H9 (cell line): Measurements from ENCODE around the gene DOCK9. TPM values are rescaled to one million over a fixed set of nuclear protein-coding genes. Genes with fewer than 3 reads are reported as not detected.

ENCODE experiments used
- DNase-seq: peaks from one replicate; pipeline ENCODE4 v3.0.0-alpha.2; 2017
- H2AFZ ChIP-seq: one replicate; pipeline ENCODE4 v1.6.1; 2013; ENCODE audit warnings: mild to moderate bottlenecking, low read length, control low read depth, moderate library complexity
- H2AK5ac ChIP-seq: 2 replicates; pipeline ENCODE4 v1.6.1; 2013; ENCODE audit warnings: low read length, control low read depth, mixed read lengths; ENCODE audit not compliant: insufficient read length
- H2BK120ac ChIP-seq: one replicate; pipeline ENCODE4 v1.6.1; 2013; ENCODE audit warnings: low read depth, mild to moderate bottlenecking, low read length, control low read depth, inconsistent platforms; ENCODE audit not compliant: poor library complexity, severe bottlenecking
- H2BK12ac ChIP-seq: 2 replicates; pipeline ENCODE4 v1.6.1; 2013; ENCODE audit warnings: low read length, control low read depth, mixed read lengths, low read depth; ENCODE audit not compliant: insufficient read length
- H2BK15ac ChIP-seq: 2 replicates; pipeline ENCODE4 v1.6.1; 2013; ENCODE audit warnings: low read depth, low read length, control low read depth
- H2BK20ac ChIP-seq: one replicate; pipeline ENCODE4 v1.6.1; 2013; ENCODE audit warnings: low read depth, mild to moderate bottlenecking, low read length, control low read depth, inconsistent platforms; ENCODE audit not compliant: poor library complexity, severe bottlenecking
- H2BK5ac ChIP-seq: 2 replicates; pipeline ENCODE4 v1.6.1; 2013; ENCODE audit warnings: low read length, control low read depth, mixed read lengths; ENCODE audit not compliant: insufficient read length
- H3K14ac ChIP-seq: 2 replicates; pipeline ENCODE4 v1.6.1; 2013; ENCODE audit warnings: low read length, control low read depth; ENCODE audit not compliant: insufficient read depth
- H3K18ac ChIP-seq: 2 replicates; pipeline ENCODE4 v1.6.1; 2013; ENCODE audit warnings: low read depth, mild to moderate bottlenecking, mixed read lengths, low read length, control low read depth; ENCODE audit not compliant: insufficient read length
- H3K23ac ChIP-seq: 2 replicates; pipeline ENCODE4 v1.6.1; 2013; ENCODE audit warnings: low read length, control low read depth, mixed read lengths, low read depth; ENCODE audit not compliant: insufficient read length
- H3K23me2 ChIP-seq: 2 replicates; pipeline ENCODE4 v1.6.1; 2013; ENCODE audit warnings: low read depth, mild to moderate bottlenecking, mixed read lengths, low read length, control low read depth; ENCODE audit not compliant: insufficient read length, poor library complexity, severe bottlenecking
- H3K27ac ChIP-seq: 2 replicates; pipeline ENCODE4 v1.5.1; 2013; ENCODE audit warnings: low read length, control low read depth, mixed read lengths, low read depth; ENCODE audit not compliant: insufficient read length
- H3K27me3 ChIP-seq: 2 replicates; pipeline ENCODE4 v1.6.1; 2013; ENCODE audit warnings: low read length, control low read depth, inconsistent platforms; ENCODE audit not compliant: insufficient read depth
- H3K4ac ChIP-seq: 2 replicates; pipeline ENCODE4 v1.6.1; 2013; ENCODE audit warnings: low read depth, mild to moderate bottlenecking, control low read depth, inconsistent platforms, low read length, moderate library complexity
- H3K4me1 ChIP-seq: 2 replicates; pipeline ENCODE4 v1.6.1; 2013; ENCODE audit warnings: low read length, control low read depth, inconsistent platforms; ENCODE audit not compliant: insufficient read depth
- H3K4me2 ChIP-seq: 2 replicates; pipeline ENCODE4 v1.6.1; 2013; ENCODE audit warnings: low read length, control low read depth, mixed read lengths; ENCODE audit not compliant: insufficient read length, insufficient read depth
- H3K56ac ChIP-seq: 2 replicates; pipeline ENCODE4 v1.6.1; 2013; ENCODE audit warnings: low read depth, mild to moderate bottlenecking, mixed read lengths, low read length, control low read depth; ENCODE audit not compliant: insufficient read length
- H3K79me1 ChIP-seq: 2 replicates; pipeline ENCODE4 v1.6.1; 2013; ENCODE audit warnings: low read depth, mild to moderate bottlenecking, moderate library complexity, low read length, control low read depth, inconsistent platforms; ENCODE audit not compliant: insufficient read depth, poor library complexity, severe bottlenecking
- H3K79me2 ChIP-seq: 2 replicates; pipeline ENCODE4 v1.6.1; 2013; ENCODE audit warnings: low read length, control low read depth, inconsistent platforms; ENCODE audit not compliant: insufficient read depth
- H3K9ac ChIP-seq: 2 replicates; pipeline ENCODE4 v1.6.1; 2013; ENCODE audit warnings: low read length, control low read depth, mixed read lengths; ENCODE audit not compliant: insufficient read length; ENCODE audit errors: extremely low read depth
- H3K9me3 ChIP-seq: one replicate; pipeline ENCODE4 v1.6.1; 2013; ENCODE audit warnings: low read depth, low read length, inconsistent platforms; ENCODE audit not compliant: control insufficient read depth
- H3T11ph ChIP-seq: one replicate; pipeline ENCODE4 v1.6.1; 2013; ENCODE audit warnings: mild to moderate bottlenecking, low read length, control low read depth, inconsistent platforms
- H4K20me1 ChIP-seq: one replicate; pipeline ENCODE4 v1.6.1; 2013; ENCODE audit not compliant: control insufficient read depth, insufficient read length, insufficient read depth
- H4K5ac ChIP-seq: 2 replicates; pipeline ENCODE4 v1.6.1; 2013; ENCODE audit warnings: low read depth, mild to moderate bottlenecking, mixed read lengths, low read length, control low read depth; ENCODE audit not compliant: insufficient read length
- H4K8ac ChIP-seq: replicated peaks from 2 replicates; pipeline ENCODE4 v1.6.1; 2013; ENCODE audit warnings: low read length, control low read depth, mixed read lengths, low read depth; ENCODE audit not compliant: insufficient read length
- H4K91ac ChIP-seq: 2 replicates; pipeline ENCODE4 v1.6.1; 2013; ENCODE audit warnings: low read depth, mild to moderate bottlenecking, moderate library complexity, mixed read lengths, low read length, control low read depth; ENCODE audit not compliant: insufficient read length
- H3K27ac Mint-ChIP-seq, 3 experiments: 2 replicates in 2 of 3; 3 replicates in 1 of 3; pipeline ENCODE4 v1.8.0; 2020 to 2021; ENCODE audit warnings: mixed read lengths in 3 of 3, mild to moderate bottlenecking in 1 of 3, moderate library complexity in 1 of 3
- H3K27me3 Mint-ChIP-seq: 2 replicates; pipeline ENCODE4 v1.8.0; 2021; ENCODE audit warnings: low read depth, mild to moderate bottlenecking, moderate library complexity, mixed read lengths
- H3K36me3 Mint-ChIP-seq, 3 experiments: 2 replicates in 2 of 3; 3 replicates in 1 of 3; pipeline ENCODE4 v1.8.0; 2020 to 2021; ENCODE audit warnings: low read depth in 3 of 3, mixed read lengths in 3 of 3; ENCODE audit not compliant: insufficient read depth in 1 of 3
- H3K4me1 Mint-ChIP-seq, 2 experiments: 2 replicates each; pipeline ENCODE4 v1.8.0; 2020; ENCODE audit warnings: mixed read lengths in 2 of 2
- H3K4me3 Mint-ChIP-seq, 2 experiments: 2 replicates in 1 of 2; 3 replicates in 1 of 2; pipeline ENCODE4 v1.8.0; 2020 to 2021; ENCODE audit warnings: mild to moderate bottlenecking in 2 of 2, mixed read lengths in 2 of 2, moderate library complexity in 1 of 2
- H3K9me3 Mint-ChIP-seq, 2 experiments: 2 replicates in 1 of 2; 3 replicates in 1 of 2; pipeline ENCODE4 v1.8.0; 2020; ENCODE audit warnings: mild to moderate bottlenecking in 2 of 2, mixed read lengths in 2 of 2, moderate library complexity in 1 of 2
- WGBS: extraction: QIAGEN DNeasy Blood & Tissue Kit; methylation state at CpG from one replicate; pipeline ENCODE4 v1.1.7; 2013; ENCODE audit warnings: missing lambda C conversion rate, low lambda C conversion rate, mixed read lengths; ENCODE audit not compliant: insufficient read length; ENCODE audit errors: extremely low coverage; 5-methylcytosine and 5-hydroxymethylcytosine counted together
- total RNA-seq: library from RNA; stranded (reverse); gene quantifications from 2 replicates; pipeline ENCODE4 v1.2.1, GENCODE V29; 2021
- TF ChIP-seq, protein P1 (sequence below): fragments of 200-600 bp; sonication (generic); conservative IDR thresholded peaks from 3 replicates; pipeline ENCODE4 v1.8.0; 2021; ENCODE audit warnings: antibody characterized with exemption, mild to moderate bottlenecking

The DOCK9 gene
- total RNA-seq, 1 experiment from 2014 or later, result 23.0 TPM

DNA sequence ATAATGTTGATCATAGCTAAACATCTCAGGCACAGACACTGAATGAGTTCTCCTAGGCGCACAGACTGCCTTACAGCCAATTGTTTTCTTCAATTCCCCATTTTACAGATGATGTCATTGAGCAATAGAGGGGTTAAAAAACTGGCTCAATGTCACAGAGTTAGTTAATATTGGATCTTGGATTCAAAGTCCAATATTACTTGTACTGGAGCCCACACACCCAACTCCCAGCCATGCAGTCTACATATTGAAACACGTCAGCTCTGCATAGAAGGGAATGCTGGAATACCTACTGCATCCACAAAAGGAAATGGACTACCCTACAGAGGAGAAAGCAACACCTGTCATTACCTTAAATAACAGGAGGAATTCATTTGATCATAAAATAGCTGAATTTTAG lies 149.2 kb downstream of the DOCK9 start:
- Histone ChIP-seq H4K20me1 (peaks cover 3% of the 10 kb centered on the region), H3K4ac (no peak overlapping the region), H3K23ac (no peak overlapping the region), H3K79me2 (no peaks in the 10 kb centered on the region), H2AFZ (no peak overlapping the region), H4K8ac (no peak overlapping the region), H3K79me1 (no peaks in the 10 kb centered on the region), H3T11ph (no peak overlapping the region), H2BK20ac (no peak overlapping the region), H3K27ac (no peak overlapping the region), H3K56ac (no peak overlapping the region), H3K18ac (no peak overlapping the region), H2BK120ac (no peak overlapping the region), H3K14ac (no peak overlapping the region), H2BK12ac (no peak overlapping the region), H3K23me2 (no peaks in the 10 kb centered on the region), H3K9ac (no peak overlapping the region), H4K5ac (no peak overlapping the region), H3K4me1 (peaks cover 3% of the 10 kb centered on the region), H2BK5ac (no peak overlapping the region), H3K27me3 (no peaks in the 10 kb centered on the region), H3K9me3 (no peaks in the 10 kb centered on the region), H3K4me2 (no peak overlapping the region), H2AK5ac (no peak overlapping the region), H4K91ac (no peak overlapping the region), H2BK15ac (no peak overlapping the region)
- H3K9me3 Mint-ChIP-seq, result no peaks in the 10 kb centered on the region
- TF ChIP-seq, protein P1, sequence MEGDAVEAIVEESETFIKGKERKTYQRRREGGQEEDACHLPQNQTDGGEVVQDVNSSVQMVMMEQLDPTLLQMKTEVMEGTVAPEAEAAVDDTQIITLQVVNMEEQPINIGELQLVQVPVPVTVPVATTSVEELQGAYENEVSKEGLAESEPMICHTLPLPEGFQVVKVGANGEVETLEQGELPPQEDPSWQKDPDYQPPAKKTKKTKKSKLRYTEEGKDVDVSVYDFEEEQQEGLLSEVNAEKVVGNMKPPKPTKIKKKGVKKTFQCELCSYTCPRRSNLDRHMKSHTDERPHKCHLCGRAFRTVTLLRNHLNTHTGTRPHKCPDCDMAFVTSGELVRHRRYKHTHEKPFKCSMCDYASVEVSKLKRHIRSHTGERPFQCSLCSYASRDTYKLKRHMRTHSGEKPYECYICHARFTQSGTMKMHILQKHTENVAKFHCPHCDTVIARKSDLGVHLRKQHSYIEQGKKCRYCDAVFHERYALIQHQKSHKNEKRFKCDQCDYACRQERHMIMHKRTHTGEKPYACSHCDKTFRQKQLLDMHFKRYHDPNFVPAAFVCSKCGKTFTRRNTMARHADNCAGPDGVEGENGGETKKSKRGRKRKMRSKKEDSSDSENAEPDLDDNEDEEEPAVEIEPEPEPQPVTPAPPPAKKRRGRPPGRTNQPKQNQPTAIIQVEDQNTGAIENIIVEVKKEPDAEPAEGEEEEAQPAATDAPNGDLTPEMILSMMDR, result no peak
- no peak overlapping the region for H3K4me3 Mint-ChIP-seq
- peaks cover 23 to 27% of the 10 kb centered on the region in 2 experiments for H3K4me1 Mint-ChIP-seq
- H3K36me3 Mint-ChIP-seq, result peaks cover 0 to 2% (median 0%) of the 10 kb centered on the region in 3 experiments; a peak in 2 of 7 replicates
- H3K27ac Mint-ChIP-seq, result no peak overlapping the region
- WGBS, result no CpG with 5 or more reads among the region's 2 CpGs
- H3K27me3 Mint-ChIP-seq, result no peaks in the 10 kb centered on the region; the same call in none of the 2 replicates
- no peak for DNase-seq
